GM12878 (cell line): Measurements from ENCODE around the gene MAD1L1. TPM values are rescaled to one million over a fixed set of nuclear protein-coding genes. Genes with fewer than 3 reads are reported as not detected.

Experiments used
- ATAC-seq: fragments of 200-7000 bp; cut with Tn5 transposase; 3 replicates; pipeline ENCODE4 v1.9.1; 2020; ENCODE audit warnings: mild to moderate bottlenecking, moderate library complexity
- BruUV-seq: library from RNA; stranded (reverse); fragments of 400-500 nt; replicated peaks from 2 replicates; lab custom pipeline; 2021; lab: Mats Ljungman, UMichigan
- CTCF ChIA-PET: fragments of 300-600 bp; sonication (Branson Sonifier 250); formaldehyde crosslinking; extraction: SDS; loops from one replicate; lab custom pipeline; 2021; ENCODE audit warnings: inconsistent platforms; lab: Yijun Ruan, JAX
- POLR2A ChIA-PET: fragments of 350-600 bp; formaldehyde crosslinking; extraction: SDS; loops from one replicate; lab custom pipeline; 2021; ENCODE audit warnings: inconsistent platforms; lab: Charles Lee
- RAD21 ChIA-PET: fragments of 300-600 bp; sonication (Branson Sonifier 250); formaldehyde crosslinking; loops from one replicate; lab custom pipeline; 2023; ENCODE audit warnings: antibody characterized with exemption; ENCODE audit not compliant: unreplicated experiment; lab: Charles Lee
- SMC1A ChIA-PET: fragments of 300-600 bp; sonication (Branson Sonifier 250); formaldehyde crosslinking; loops from one replicate; lab custom pipeline; 2023; ENCODE audit not compliant: unreplicated experiment, uncharacterized antibody; lab: Charles Lee
- DNase-seq: peaks from one replicate; pipeline ENCODE4 v3.0.0-alpha.2; 2011; ENCODE audit warnings: low read depth, low spot score
- FAIRE-seq: peaks from 3 replicates; lab custom pipeline; 2011; peaks lifted over from hg19 to GRCh38; lab: Jason Lieb, UNC
- H2AFZ ChIP-seq: 2 replicates; pipeline ENCODE4 v1.6.0; 2011; ENCODE audit warnings: low read depth, low read length, control low read depth; ENCODE audit not compliant: control insufficient read depth
- H3K27ac ChIP-seq: 2 replicates; pipeline ENCODE4 v1.5.1; 2011; ENCODE audit warnings: control low read depth; ENCODE audit not compliant: control insufficient read depth, insufficient read depth
- H3K27me3 ChIP-seq, 2 experiments: replicated peaks in 1 of 2; 2 replicates each; pipeline versions ENCODE4 v1.6.0 to v1.6.1; 2011; ENCODE audit warnings: low read length in 1 of 2; ENCODE audit not compliant: control insufficient read depth in 2 of 2, insufficient read depth in 2 of 2
- H3K36me3 ChIP-seq, 2 experiments: 2 replicates each; pipeline ENCODE4 v1.5.1; 2011; ENCODE audit warnings: low read length in 1 of 2; ENCODE audit not compliant: control insufficient read depth in 2 of 2, insufficient read depth in 2 of 2
- H3K4me1 ChIP-seq: 2 replicates; pipeline ENCODE4 v1.6.1; 2011; ENCODE audit warnings: mild to moderate bottlenecking, low read length, moderate library complexity, mixed read lengths; ENCODE audit not compliant: control insufficient read depth, insufficient read depth
- H3K4me2 ChIP-seq: 2 replicates; pipeline ENCODE4 v1.6.0; 2011; ENCODE audit warnings: control low read depth; ENCODE audit not compliant: control insufficient read depth, insufficient read depth
- H3K4me3 ChIP-seq: fragments of 200-600 bp; sonication (generic); 2 replicates; pipeline ENCODE4 v1.5.1; 2016
- H3K79me2 ChIP-seq: 2 replicates; pipeline ENCODE4 v1.6.0; 2011; ENCODE audit warnings: low read length; ENCODE audit not compliant: control insufficient read depth, insufficient read depth
- H3K9ac ChIP-seq: 2 replicates; pipeline ENCODE4 v1.8.0; 2011; ENCODE audit warnings: low read length, control low read depth, mixed read lengths; ENCODE audit not compliant: control insufficient read depth, insufficient read depth
- H3K9me3 ChIP-seq: replicated peaks from 3 replicates; pipeline ENCODE4 v1.5.1; 2011; ENCODE audit warnings: mild to moderate bottlenecking, low read length; ENCODE audit not compliant: control insufficient read depth, insufficient read depth
- H4K20me1 ChIP-seq: 2 replicates; pipeline ENCODE4 v1.6.0; 2011; ENCODE audit not compliant: control insufficient read depth, insufficient read depth
- BACH1 ChIP-seq: fragments of 450-650 bp; IDR thresholded peaks from 2 replicates; pipeline ENCODE4 v1.6.1; 2017; ENCODE audit warnings: mild to moderate bottlenecking, borderline replicate concordance
- BRCA1 ChIP-seq: IDR thresholded peaks from 2 replicates; pipeline ENCODE4 v1.6.1; 2011; ENCODE audit warnings: low read depth, low read length, improper control_type of control experiment
- CHD2 ChIP-seq: IDR thresholded peaks from 2 replicates; pipeline ENCODE4 v1.6.1; 2011; ENCODE audit warnings: low read depth, low read length, improper control_type of control experiment, borderline replicate concordance
- EGR1 ChIP-seq, 2 experiments: IDR thresholded peaks; 1 replicate in 1 of 2; 2 replicates in 1 of 2; pipeline ENCODE4 v1.6.1; 2011 to 2012; ENCODE audit warnings: low read depth in 2 of 2, low read length in 2 of 2, borderline replicate concordance in 1 of 2, mild to moderate bottlenecking in 1 of 2, moderate library complexity in 1 of 2
- HDAC2 ChIP-seq: fragments of 200-600 bp; sonication (generic); IDR thresholded peaks from 2 replicates; pipeline ENCODE4 v1.6.1; 2017
- MYC ChIP-seq: IDR thresholded peaks from 2 replicates; pipeline ENCODE4 v1.6.1; 2011; ENCODE audit warnings: mild to moderate bottlenecking, low read length, moderate library complexity, inconsistent platforms; ENCODE audit not compliant: insufficient read depth, insufficient replicate concordance, insufficient read length, severe bottlenecking
- NR2F1 ChIP-seq: fragments of 450-650 bp; conservative IDR thresholded peaks from 2 replicates; pipeline ENCODE4 v1.6.1; 2017; ENCODE audit warnings: mild to moderate bottlenecking
- PAX5 ChIP-seq: IDR thresholded peaks from 2 replicates; pipeline ENCODE4 v1.6.1; 2011; ENCODE audit warnings: low read depth, low read length, borderline replicate concordance
- PAX8 ChIP-seq: fragments of 450-650 bp; IDR thresholded peaks from 2 replicates; pipeline ENCODE4 v1.6.1; 2017; ENCODE audit warnings: mild to moderate bottlenecking, moderate library complexity
- SRF ChIP-seq, 2 experiments: IDR thresholded peaks; 2 replicates each; pipeline ENCODE4 v1.6.1; 2011; ENCODE audit warnings: low read depth in 2 of 2, low read length in 2 of 2, mild to moderate bottlenecking in 1 of 2, moderate library complexity in 1 of 2
- STAT1 ChIP-seq: fragments of 450-650 bp; conservative IDR thresholded peaks from 2 replicates; pipeline ENCODE4 v1.6.1; 2014; ENCODE audit warnings: antibody characterized with exemption, mild to moderate bottlenecking
- TCF3 ChIP-seq: IDR thresholded peaks from 2 replicates; pipeline ENCODE4 v1.6.1; 2012; ENCODE audit warnings: low read depth, mild to moderate bottlenecking, low read length, borderline replicate concordance; ENCODE audit not compliant: insufficient read depth
- WRNIP1 ChIP-seq: IDR thresholded peaks from 2 replicates; pipeline ENCODE4 v1.6.1; 2011; ENCODE audit warnings: low read depth, low read length, improper control_type of control experiment, borderline replicate concordance
- YBX1 ChIP-seq: fragments of 450-650 bp; IDR thresholded peaks from 2 replicates; pipeline ENCODE4 v1.6.1; 2016; ENCODE audit warnings: antibody characterized with exemption
- ZNF622 ChIP-seq: fragments of 450-650 bp; IDR thresholded peaks from 2 replicates; pipeline ENCODE4 v1.6.1; 2017; ENCODE audit warnings: mild to moderate bottlenecking, inconsistent platforms
- WGBS: methylation state at CpG from one replicate; pipeline ENCODE4 v1.1.6; 2016; ENCODE audit warnings: low lambda C conversion rate; ENCODE audit not compliant: insufficient replicate concordance, insufficient coverage; ENCODE audit errors: missing lambda C conversion rate; 5-methylcytosine and 5-hydroxymethylcytosine counted together
- in situ Hi-C: fragments of 300-500 bp; cut with MboI; formaldehyde crosslinking; loops from 9 replicates; pipeline ENCODE4 v1.14.3; 2018; ENCODE audit warnings: mixed read lengths
- intact Hi-C: fragments of 100-400 bp; cut with micrococcal nuclease; formaldehyde crosslinking; loops from one replicate; pipeline ENCODE4 v1.14.2; 2022; ENCODE audit not compliant: unreplicated experiment
- polyA plus RNA-seq, 11 experiments: library from polyadenylated mRNA; depleted of rRNA in 4 of 11; unstranded in 6 of 11; stranded (reverse) in 5 of 11; fragments of >200 nt; fragmentation: Nextera tagmentation in 4 of 11; fragmentation: Illumina TruSeq in 1 of 11; extraction: Ambion mirVana in 4 of 11; extraction: Trizol in 1 of 11; gene quantifications; 1 replicate in 1 of 11; 2 replicates in 10 of 11; pipeline versions ENCODE4 v1.2.1 to v1.2.3, GENCODE V29; 2011 to 2016; ENCODE audit warnings: inconsistent platforms in 2 of 11, missing spikeins in 2 of 11, low read depth in 1 of 11
- total RNA-seq, 4 experiments: library from RNA; depleted of rRNA in 3 of 4; stranded (reverse); fragments of >200 nt in 3 of 4; fragmentation: Illumina TruSeq in 1 of 4; extraction: Trizol in 1 of 4; gene quantifications; 2 replicates each; pipeline versions ENCODE4 v1.2.1 to v1.2.3, GENCODE V29; 2013 to 2021
- TF ChIP-seq, protein P1 (sequence below): IDR thresholded peaks from 2 replicates; pipeline ENCODE4 v1.6.1; 2011; ENCODE audit warnings: borderline replicate concordance, low read depth, mild to moderate bottlenecking, moderate library complexity, low read length; ENCODE audit not compliant: insufficient read depth, poor library complexity, severe bottlenecking
- TF ChIP-seq, protein P2 (sequence below): fragments of 450-650 bp; conservative IDR thresholded peaks from 2 replicates; pipeline ENCODE4 v1.6.1; 2017; ENCODE audit warnings: mild to moderate bottlenecking, moderate library complexity
- TF ChIP-seq, protein P3 (sequence below): fragments of 450-650 bp; IDR thresholded peaks from 2 replicates; pipeline ENCODE4 v1.6.1; 2018; ENCODE audit warnings: mild to moderate bottlenecking, low read depth, moderate library complexity; ENCODE audit not compliant: partially characterized antibody

Gene MAD1L1
- total and polyA plus RNA-seq, 10 of the 15 experiments (the other 5 are each of a cell fraction or from before 2014, with no cell fraction given) = 2.2 to 76.8 (median 38.3) TPM

DNA sequence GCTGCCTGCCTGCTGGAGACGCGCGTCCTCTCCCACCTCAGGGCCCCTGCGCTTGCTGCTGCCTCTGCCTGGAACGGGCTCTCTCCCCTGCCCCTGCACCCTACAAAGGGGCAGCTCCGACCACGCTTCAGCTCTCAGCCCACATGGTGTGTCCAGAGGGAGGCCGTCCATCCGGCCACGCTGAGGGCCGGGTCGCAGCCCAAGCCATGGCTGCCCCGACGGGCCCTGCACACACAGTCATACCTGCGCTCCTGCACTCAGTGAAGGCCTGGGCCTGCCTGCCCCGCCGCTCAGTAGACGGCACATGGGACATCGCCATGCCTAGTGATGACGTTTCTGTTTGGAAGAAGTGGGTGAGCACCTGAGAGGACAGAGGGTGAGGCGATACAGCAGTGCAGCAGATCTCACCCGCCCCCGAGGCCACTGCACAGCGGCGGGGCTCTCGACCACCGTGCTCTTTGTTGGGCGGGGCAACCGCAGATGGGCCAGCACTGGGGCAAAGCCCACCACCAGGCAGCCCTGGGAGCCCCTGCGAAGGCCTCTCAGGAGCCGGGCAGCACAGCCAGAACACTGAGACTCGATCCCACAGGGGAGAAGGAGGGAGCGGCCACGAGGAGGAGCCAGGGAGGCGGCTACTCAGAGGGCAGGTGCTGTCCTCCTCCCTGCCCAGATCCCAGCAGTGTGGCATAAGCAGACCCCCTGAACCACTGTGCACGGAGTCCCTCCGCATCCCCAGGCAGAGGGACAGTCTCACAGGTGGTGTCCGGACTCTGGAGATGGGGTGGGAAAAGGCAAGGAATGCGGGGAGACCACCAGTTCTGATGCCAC lies 129.5 kb downstream of the MAD1L1 start:
- RAD21 ChIA-PET = interaction anchor here (0.6 to 1.7 kb wide), 2 partner anchors 92 to 383 kb away, joined by 3 to 6 read pairs; no protein-coding TSS in a partner anchor
- no peak overlapping the region for H3K4me3 ChIP-seq
- no peak overlapping the region for H3K27ac ChIP-seq
- no peaks in the 10 kb centered on the region for H3K27me3 ChIP-seq
- no TSS peak for BruUV-seq
- H3K9me3 ChIP-seq = no peaks in the 10 kb centered on the region
- CTCF ChIA-PET = interaction anchor here (0.6 to 1.1 kb wide), 2 partner anchors 11 to 106 kb away, joined by 3 read pairs; no protein-coding TSS in a partner anchor
- no peak overlapping the region for H2AFZ ChIP-seq
- 93% methylated on average over 32 of the region's 39 CpGs for WGBS
- in situ Hi-C loops = no loop called here
- no peak for ATAC-seq
- H3K79me2 ChIP-seq = no peaks in the 10 kb centered on the region; the same call in 1 of the 2 replicates
- SMC1A ChIA-PET = no interaction called here
- DNase-seq = no peak
- no peaks in the 10 kb centered on the region for H4K20me1 ChIP-seq
- POLR2A ChIA-PET = no interaction called here
- H3K9ac ChIP-seq = no peak overlapping the region
- peaks cover 21% of the 10 kb centered on the region for H3K4me1 ChIP-seq
- no peak overlapping the region for H3K4me2 ChIP-seq
- no peaks in the 10 kb centered on the region; a peak in 2 of 4 replicates for H3K36me3 ChIP-seq
- no peak for FAIRE-seq
- intact Hi-C loops = loop anchor here (5.0 kb wide), 1 partner anchor 64 kb away; no protein-coding TSS in a partner anchor
- TF ChIP-seq, protein P1, sequence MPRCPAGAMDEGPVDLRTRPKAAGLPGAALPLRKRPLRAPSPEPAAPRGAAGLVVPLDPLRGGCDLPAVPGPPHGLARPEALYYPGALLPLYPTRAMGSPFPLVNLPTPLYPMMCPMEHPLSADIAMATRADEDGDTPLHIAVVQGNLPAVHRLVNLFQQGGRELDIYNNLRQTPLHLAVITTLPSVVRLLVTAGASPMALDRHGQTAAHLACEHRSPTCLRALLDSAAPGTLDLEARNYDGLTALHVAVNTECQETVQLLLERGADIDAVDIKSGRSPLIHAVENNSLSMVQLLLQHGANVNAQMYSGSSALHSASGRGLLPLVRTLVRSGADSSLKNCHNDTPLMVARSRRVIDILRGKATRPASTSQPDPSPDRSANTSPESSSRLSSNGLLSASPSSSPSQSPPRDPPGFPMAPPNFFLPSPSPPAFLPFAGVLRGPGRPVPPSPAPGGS = no peak
- TF ChIP-seq ZNF622 (no peak), MYC (no peak), SRF (IDR thresholded peaks at IDR 0.05; ENCODE audit: low read depth in 2 of 2, low read length in 2 of 2) (no peak), PAX8 (no peak), EGR1 (IDR thresholded peaks at IDR 0.05; ENCODE audit: borderline replicate concordance in 1 of 2, low read depth in 2 of 2, low read length in 2 of 2) (no peak), PAX5 (no peak), BACH1 (no peak), WRNIP1 (no peak), HDAC2 (no peak), BRCA1 (no peak), CHD2 (no peak), NR2F1 (no peak), STAT1 (no peak), YBX1 (no peak), TCF3 (no peak)
- TF ChIP-seq, protein P2, sequence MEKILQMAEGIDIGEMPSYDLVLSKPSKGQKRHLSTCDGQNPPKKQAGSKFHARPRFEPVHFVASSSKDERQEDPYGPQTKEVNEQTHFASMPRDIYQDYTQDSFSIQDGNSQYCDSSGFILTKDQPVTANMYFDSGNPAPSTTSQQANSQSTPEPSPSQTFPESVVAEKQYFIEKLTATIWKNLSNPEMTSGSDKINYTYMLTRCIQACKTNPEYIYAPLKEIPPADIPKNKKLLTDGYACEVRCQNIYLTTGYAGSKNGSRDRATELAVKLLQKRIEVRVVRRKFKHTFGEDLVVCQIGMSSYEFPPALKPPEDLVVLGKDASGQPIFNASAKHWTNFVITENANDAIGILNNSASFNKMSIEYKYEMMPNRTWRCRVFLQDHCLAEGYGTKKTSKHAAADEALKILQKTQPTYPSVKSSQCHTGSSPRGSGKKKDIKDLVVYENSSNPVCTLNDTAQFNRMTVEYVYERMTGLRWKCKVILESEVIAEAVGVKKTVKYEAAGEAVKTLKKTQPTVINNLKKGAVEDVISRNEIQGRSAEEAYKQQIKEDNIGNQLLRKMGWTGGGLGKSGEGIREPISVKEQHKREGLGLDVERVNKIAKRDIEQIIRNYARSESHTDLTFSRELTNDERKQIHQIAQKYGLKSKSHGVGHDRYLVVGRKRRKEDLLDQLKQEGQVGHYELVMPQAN = no peak
- TF ChIP-seq, protein P3, sequence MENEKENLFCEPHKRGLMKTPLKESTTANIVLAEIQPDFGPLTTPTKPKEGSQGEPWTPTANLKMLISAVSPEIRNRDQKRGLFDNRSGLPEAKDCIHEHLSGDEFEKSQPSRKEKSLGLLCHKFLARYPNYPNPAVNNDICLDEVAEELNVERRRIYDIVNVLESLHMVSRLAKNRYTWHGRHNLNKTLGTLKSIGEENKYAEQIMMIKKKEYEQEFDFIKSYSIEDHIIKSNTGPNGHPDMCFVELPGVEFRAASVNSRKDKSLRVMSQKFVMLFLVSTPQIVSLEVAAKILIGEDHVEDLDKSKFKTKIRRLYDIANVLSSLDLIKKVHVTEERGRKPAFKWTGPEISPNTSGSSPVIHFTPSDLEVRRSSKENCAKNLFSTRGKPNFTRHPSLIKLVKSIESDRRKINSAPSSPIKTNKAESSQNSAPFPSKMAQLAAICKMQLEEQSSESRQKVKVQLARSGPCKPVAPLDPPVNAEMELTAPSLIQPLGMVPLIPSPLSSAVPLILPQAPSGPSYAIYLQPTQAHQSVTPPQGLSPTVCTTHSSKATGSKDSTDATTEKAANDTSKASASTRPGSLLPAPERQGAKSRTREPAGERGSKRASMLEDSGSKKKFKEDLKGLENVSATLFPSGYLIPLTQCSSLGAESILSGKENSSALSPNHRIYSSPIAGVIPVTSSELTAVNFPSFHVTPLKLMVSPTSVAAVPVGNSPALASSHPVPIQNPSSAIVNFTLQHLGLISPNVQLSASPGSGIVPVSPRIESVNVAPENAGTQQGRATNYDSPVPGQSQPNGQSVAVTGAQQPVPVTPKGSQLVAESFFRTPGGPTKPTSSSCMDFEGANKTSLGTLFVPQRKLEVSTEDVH = no peak
